Fibroblast of gingiva (primary cell): ENCODE results near the gene SLC6A20.

ENCODE experiments used
- DNase-seq: peaks from one replicate; pipeline ENCODE4 v3.0.0-alpha.2; 2011; ENCODE audit warnings: low read depth

SLC6A20 gene

DNA sequence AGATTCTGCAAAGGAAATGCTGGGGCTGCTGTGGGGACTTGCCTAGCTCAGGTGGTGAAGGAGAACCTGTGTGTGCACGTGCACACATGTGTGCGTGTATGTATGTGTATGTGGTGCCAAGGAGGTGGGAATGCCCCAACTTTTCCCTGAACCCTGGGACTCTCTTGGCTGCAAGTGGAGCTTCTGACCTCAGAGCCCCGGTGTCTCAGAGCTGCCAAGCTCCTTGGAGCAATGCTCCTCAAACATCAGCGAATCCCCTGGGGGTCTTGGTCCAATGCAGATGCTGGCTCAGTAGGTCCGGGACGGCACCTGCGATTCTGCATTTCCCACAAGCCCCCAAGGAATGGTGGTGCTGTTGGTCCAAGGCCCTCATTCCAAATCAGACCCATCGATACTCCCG lies 5.8 kb upstream of the SLC6A20 start:
- no peak for DNase-seq

DNA sequence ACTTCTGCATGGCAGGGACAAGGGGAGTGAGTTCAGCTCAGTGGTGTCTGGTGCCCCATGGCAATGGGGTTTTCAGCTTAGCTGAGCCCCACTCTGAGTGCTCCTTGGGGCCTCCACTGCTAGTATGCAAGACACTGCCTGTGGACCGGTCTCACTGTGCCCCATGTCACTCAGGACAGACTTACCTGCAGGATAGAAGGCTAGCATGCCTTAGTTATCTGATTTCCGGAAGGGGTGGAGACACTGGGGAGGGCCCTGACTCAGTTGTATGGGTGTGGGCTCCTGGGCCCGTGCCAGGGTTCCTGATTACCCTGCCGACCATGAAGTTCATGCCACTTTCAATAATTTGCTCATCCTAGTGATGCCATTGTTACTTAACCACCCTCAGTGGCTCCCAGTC lies 4.3 kb upstream of the SLC6A20 start:
- no peak for DNase-seq

DNA sequence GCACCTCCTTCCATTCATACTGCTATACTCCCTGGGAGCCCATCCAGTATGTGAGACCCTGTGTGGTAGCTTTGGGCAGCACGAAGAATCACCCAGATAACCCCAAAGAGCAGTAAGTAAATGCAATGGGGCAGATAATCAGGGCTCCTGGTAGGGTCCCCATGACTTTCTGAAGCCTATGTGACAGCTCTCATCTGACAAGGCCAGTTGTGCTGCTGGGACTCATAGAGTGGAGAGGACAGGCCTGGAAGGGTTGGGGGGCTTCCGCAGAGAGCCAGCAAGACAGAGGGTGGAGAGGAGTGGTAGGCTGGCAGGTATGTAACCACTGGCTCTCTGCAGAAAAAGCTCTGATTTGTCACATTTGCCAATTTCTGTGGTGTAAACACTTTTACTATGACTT lies 3.2 kb upstream of the SLC6A20 start:
- DNase-seq: no peak

DNA sequence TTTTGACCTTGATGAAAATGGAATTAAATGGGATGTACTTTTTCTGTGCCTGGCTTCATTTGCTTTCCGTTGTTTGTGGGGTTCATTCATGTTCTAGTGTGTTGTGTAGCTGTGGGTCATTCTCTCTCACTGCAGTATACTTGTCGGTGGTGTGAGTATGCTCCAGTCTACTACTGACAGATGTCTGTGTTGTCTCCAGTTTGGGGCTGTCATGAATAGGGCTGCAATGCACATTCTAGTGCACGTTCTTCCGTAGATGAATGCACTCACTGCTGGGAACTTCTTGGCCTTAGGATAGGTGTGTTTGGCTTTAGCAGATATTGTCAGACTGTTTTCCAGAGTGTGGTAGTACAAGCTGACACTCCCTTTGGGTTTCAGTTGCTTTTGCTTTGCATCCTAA lies 1.7 kb upstream of the SLC6A20 start:
- DNase-seq: no peak

DNA sequence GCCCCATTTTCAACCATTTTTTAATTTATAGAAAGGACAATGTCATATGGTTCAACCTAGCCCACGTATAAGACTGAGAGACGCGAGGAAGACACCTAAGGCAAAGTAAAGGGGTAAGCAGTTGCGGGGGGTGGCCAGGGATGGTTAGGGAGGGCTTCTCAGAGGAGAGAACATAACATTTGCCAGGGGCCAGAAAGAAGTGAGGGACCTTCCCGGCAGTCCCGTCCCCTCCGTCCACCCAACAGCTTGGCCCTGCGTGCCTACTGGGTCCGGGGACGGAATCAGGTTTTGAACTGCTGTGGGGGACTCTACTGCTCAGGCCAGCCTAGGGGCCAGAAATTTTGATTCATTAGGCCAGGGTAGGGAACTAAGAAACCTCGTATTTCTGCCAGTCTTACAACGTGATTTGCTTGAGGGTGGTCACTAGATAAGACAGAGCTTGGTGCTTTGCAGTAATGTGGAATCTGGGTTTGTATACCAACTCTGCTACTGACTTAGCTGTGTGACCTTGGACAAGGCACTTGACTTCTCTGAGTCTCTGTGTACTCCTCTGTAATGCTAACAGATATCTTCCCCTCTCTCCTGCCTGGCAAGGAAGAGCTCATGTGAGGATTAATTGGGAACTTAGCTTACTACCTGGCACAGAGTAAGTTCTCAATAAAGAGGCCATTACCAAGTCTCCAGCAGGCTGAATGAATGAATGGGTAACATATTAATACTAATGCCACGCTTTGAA lies 734 bp upstream of the SLC6A20 start:
- no peak for DNase-seq

DNA sequence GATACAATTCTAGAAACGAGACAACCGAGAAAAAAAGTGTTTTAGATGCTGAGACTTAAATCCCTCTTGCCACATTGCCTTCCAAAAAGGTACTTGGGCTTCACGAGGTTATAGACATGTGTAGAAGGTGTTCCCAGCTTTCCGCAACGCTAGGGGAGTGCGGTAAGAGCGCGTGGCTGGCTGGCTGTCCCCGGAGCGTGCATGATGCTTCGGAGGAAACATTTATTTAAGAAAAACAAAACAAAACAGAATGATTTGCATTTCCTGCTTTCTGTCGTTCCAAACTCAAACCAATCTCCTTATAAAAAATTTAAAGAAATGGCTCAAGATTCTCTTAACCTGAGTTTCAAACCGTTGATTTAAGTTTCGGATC lies 841 bp downstream of the SLC6A20 start:
- DNase-seq: no peak

DNA sequence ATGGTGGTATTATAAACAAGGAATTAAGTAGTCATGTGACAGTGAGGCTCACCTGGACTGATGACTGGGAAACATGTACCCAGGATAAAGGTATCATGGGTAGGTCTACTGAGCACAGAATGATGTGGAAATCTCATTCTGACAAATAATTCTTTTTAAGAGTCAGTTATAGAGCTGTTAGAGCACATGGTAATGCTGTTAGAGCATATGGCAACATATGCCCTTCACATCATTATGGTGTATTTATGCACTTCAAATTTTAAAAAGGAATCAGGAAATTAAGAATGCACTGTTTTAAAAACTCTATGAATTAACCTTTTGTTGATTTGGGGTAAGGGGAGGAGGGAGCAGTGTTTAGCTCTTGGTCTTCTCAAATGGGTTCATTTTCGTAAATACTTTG lies 1.7 kb downstream of the SLC6A20 start:
- DNase-seq: no peak

DNA sequence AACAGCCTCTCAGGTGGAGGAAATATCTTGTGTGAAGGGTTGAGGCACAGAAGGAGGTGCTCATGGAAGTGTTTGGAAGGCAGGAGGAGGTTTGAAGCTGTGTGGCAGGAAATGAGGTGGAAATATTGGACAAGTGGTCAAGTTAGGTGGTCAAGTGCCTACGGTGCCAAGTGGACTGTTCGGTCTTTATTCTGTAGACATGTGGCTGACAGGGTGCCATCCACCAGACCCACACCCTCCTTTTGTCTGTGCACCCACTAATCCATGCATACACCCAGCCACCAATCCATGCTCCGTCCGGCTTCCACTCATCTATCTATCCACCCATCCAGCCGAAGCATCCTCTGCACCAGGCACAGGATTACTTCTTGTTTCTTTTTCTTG lies 2.2 kb downstream of the SLC6A20 start:
- no peak for DNase-seq

DNA sequence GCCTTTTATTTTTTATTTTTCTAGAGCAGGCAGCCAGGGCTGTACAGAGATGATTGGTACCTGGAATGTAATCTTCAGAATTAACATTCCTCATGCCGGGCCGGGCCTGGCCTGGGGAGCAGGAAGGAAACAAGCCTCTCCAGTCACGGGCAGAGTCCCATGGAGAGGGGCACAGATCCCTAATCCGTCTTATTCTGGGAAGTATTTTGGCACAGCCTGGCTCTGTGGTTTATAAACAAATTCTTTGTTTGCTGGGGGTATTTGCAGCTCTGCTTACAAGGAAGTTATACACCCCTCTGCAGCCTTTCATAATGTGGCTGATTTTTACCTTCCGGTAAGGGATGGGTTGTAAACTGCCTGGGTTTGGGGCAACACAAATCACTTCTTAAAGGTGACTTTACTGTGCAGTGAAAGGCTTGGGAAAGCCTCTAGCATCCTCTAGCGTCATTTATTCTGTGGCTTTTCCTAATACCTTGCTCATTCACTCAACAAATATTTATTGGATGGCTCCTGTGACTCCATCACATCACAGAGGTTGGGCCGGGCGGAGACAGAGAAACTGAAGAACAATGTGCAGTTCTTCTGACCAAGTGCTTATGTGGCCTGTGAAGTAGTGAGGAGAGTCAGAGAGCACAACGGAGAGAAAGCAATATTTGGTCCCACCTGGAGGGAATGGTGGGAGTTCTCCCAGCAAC lies 2.7 kb downstream of the SLC6A20 start:
- no peak for DNase-seq

DNA sequence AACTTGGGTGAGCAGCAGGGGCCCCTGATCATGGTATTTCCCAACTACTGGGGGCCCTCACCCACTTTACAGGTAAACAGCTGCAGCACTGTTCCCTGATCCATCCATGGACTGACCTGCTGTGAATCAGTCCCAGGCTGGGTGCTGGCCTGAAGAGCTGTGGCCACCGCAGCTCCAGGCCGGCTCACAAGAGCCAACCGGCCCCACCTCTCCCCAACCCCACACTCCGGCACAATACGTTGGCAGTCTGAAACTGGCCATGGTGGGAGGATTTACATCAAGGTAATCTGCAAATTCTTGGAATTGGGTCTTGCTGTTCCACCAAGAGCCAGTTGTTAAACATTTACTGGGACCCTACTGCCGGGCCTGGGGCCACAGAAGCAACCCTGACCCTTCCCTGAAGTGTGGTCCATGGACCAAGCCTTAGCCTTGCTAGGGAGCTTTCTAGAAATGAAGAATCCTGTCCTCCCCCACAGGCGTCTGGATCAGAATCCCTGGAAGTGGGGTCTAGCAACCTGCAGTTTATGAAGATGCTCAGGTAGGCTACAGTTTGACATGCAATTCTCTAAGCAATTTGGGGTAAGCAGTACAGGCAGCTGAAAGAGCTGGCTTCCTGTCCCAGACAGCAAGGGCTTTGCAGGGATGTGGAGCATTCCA lies 3.7 kb downstream of the SLC6A20 start:
- no peak for DNase-seq

DNA sequence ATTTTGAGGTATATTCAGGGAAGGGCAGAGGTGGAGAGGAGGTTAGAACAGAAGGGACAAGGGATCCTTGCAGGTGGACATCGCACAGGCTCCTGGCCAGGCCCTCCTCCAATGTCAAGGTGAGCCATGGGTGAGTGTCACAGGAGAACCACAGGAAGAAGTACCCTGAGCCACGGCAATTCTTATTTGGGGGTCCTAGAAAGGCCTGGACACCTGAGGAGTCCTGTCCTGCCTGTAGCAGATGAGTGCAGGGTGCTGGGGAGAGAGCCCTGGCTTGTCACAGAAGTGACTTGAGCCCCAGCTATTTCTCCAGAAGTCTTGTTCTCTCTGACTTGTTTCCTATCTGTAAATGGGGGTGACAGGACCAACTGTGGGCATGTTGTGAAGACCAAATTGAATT lies 4.3 kb downstream of the SLC6A20 start:
- DNase-seq: no peak

DNA sequence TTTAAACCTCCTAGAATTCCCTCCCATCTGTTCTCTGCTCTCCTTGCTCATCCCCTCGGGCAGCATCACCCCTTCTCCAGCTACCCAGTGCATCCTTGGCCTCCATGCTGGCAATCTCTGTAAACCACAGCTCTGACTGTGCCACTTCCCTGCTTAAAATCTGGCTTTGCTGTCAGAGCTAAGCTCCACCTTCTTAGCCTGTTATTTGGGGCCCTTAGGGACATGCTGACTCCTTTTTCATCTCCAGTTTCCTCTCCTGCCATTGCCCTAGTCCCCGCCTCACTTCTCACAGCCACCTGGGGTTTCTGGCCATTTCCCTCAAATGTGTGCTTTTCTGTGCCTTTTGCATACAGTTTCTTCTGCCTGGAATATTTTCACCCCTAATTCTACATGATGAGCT lies 5.7 kb downstream of the SLC6A20 start:
- no peak for DNase-seq

DNA sequence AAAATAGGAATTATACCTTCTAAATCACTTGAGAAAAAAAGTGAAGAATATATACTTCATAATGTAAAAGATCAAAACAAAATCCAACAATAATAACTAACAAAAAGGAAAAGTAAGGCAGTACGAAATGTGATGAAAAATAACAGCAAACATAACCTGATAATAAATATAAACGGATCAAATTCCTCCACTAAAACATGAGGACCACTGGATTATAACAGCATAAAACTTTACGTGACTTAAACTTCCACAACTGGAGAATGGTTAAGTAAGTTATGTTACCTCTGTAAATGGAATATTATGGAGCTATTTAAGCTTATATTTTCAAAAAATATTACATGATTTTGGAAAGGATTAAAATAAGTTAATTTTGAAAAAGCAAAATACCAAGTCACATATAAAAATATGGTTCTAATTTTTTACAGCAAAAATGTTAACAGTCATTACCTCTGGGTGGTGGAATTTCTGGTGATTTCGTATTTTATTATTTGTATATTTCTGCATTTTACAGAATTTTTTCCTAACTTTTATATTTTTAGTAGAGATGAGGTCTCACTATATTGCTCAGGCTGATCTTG lies 7.0 kb downstream of the SLC6A20 start:
- no peak for DNase-seq

DNA sequence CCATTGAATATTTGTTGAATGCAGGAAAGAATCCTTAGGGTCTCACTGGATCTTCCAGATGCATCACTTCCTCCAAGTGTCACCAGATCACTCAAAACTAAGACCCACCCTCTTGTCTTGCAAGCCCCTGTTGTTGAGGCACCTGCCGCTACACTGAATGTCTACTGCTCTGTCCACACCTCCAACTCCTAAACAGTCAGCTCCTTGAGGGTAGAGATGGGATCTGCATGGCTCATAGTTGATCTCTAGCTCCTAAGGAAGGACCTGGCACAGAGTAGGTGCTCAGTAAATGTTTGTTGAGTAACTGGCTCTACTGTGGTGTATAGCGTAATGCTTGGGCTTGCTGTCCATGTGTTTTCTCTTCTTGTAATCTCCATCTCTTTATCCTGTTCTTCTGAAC lies 8.8 kb downstream of the SLC6A20 start:
- no peak for DNase-seq

DNA sequence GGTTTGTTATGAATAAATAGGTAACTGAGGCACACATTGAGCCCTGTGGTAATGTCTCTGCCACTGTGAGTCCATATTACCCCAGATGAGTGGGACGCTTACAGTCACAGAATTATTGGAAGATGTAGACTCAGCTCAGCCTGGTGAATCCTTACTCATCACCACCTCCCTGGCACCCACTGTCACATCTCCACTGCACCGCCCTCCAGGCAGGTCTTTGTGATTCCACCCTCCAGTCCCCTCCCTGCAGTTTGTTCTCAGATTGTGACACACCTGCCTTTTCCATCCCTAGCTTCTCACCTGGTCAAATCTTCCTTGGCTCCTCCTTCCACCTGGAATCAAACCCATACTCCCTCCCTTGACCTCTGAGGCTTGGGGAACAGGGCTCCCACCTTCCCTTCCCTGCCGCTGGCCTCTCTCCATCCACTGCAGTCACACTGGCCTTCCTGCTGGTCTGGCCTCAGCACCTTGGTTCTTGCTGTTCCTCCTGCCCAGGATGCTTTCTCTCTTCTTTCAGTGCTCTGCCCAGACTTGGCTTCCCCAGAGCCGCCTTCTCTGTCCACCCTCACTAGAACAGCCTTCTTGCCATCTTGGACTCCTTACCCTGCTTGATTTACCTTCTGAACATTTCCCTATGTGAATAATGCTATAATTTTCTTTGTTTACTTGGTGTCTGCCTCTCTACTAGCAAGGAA lies 9.4 kb downstream of the SLC6A20 start:
- no peak for DNase-seq

DNA sequence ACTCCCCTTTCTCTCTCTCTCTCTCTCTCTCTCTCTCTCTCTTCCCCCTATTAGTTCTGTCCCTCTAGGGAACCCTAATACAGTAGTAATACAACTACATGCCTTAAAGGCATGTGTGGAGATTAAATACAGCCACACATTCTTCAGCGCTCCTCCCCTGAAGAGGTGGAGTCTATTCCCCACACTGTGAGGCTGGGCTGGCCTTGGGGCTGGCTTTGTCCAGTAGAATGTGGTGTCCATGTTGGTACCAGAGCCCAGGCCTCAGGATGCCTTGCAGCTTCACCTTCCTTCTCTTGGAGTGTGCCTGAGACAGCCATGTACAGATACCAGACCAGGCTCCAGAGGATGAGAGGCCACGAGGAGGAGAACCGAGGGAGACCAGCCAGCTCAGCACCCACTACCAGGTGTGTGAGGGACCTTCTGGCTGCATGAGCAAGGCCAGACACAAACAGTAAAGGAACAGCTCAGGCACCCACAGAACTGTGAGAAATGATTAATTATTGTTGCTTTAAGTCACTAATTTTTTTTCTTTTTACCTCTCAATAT lies 10.7 kb downstream of the SLC6A20 start:
- DNase-seq: no peak

DNA sequence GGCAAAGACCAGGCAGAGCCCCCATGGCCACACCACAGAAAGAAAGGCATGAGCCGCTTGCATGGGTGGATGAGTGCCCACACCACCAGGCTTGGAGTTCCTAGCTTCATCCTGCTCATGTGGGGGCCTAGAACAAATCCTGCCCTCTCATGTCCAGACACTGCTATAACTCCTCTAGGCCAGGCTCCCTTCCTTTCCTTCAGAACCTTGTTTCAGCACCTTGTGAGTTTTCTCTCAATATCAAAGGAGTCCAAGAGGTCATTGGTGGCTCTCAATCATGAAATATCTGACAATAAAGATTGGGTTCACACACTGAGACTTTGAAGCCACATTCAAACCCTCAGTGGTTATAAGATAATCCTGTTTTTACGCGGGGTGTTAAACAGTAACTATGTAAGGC lies 12.7 kb downstream of the SLC6A20 start:
- no peak for DNase-seq

DNA sequence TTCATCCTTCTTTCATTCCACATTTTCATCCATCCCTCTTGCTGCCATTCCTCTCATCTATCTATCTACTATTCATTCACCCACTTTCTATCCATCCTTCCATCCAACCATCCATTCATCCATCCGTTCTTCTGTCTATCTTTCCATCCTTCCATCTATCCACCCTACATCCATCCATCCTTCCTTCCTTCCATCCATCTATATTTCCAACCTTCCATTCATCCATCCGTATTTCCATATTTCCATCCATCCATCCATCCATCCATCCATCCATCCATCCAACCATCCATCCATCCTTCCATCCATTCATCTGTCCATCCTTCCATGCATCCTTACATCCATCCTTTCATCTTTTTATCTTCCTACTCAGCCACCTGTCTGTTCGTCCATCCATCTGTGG lies 14.0 kb downstream of the SLC6A20 start:
- DNase-seq: no peak

DNA sequence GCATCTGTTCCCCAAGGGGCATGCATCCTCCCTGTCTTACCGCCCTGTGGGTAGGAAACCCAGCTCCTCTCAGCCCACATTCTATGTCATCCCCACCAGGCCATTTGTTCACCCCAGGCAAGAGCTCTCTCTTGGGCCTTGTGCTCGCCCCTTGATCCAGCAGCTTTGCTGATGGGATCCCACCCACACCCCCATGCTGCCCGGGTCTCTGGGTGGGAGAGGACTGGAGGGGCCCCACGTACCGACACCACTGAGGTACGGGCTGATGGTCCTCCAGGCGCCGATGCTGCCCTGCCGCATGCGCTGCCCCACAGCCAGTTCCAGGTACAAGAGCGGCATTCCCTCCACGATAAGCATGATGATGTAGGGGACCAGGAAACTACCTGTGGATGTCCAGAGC lies 14.5 kb downstream of the SLC6A20 start:
- no peak for DNase-seq

DNA sequence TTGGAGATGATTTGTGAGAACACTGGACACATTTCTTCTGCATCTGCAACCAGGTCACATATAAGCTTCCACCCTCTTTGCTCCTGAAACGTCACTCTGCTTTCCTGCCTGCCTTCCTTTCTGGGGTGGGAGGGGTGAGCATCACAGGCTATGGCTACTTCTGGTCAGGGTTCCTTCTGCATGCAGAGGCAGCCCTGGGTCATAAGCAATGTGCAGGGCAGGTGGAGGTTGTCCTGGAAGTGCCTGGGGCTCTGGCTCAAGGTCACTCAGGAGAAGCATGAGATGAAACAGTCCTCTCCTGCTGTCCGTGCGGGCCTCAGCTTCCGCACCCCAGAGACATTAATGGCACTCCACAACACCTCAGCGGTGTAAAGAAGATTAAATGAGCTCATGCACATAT lies 15.1 kb downstream of the SLC6A20 start:
- DNase-seq: no peak

DNA sequence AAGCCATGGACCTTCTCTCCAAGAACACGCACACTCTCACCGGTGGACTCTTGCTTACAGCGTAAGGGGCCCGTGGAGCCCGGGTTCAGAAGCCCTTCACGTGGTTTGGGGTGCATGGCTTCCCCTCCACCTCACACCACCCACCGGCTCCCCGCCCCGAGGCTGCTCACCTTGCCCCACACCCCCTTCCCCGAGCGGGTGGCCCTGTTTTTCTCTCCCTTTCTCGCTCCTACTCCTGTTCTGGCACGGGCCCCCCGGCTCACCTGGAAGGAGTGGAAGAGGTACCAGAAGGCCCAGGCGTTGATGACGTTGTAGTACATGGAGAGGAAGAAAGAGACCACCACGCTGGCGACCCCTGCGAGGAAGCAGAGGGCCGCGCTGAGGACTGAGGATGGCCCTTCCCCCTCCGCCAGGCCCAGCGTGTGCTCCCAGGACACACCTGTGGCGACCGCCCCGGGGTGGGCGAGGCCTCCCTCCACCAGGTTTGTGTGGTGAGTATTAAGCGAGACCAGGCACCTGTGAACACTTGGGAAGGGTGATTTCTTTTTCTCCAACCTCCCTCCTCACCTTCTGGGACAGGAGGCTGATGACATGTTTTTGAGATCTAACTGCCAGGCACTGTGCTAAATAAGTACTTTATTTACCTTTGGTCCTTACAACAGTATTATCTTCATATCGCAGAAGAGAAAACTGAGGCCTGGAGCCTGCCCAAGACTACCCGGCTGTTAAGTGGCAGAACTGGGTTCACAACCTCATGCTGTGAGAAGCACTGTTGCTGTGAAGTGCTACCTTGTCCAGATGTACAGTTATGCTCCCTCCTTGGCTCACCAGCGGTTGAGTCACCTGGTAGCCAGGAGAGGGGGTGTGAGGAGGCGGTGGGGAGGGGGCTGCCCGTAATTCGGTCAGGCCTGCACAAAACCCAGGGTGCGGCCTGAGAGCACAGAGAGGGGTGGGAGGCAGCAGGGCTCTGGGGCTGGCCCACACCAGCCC lies 16.3 kb downstream of the SLC6A20 start:
- DNase-seq: no peak
